HFF-Myc (cell line): ENCODE data around the gene RNF32.

Source experiments
- DNase-seq: peaks from one replicate; pipeline ENCODE4 v3.0.0-alpha.2; 2011; ENCODE audit warnings: low read depth; ENCODE audit errors: extremely low read depth
- H3K4me3 ChIP-seq: replicated peaks from 2 replicates; pipeline ENCODE4 v1.5.1; 2011; ENCODE audit warnings: low read depth, mild to moderate bottlenecking, control low read depth, low read length
- CTCF ChIP-seq: IDR thresholded peaks from 2 replicates; pipeline ENCODE4 v1.5.1; 2012; ENCODE audit warnings: mild to moderate bottlenecking, low read depth, low read length, control low read depth; ENCODE audit errors: missing control alignments

RNF32 gene

GRCh38 chr7:156666368-156667109 is 26.0 kb downstream of the RNF32 start:
- no peak for DNase-seq
- no peak overlapping the region for H3K4me3 ChIP-seq
- no peak for TF ChIP-seq CTCF

GRCh38 chr7:156667110-156667426 is 26.5 kb downstream of the RNF32 start:
- no peak overlapping the region for H3K4me3 ChIP-seq
- no peak for TF ChIP-seq CTCF
- no peak for DNase-seq

- DNase-seq: no peak
- no peak overlapping the region for H3K4me3 ChIP-seq
- TF ChIP-seq CTCF: no peak
These were observed 27.7 kb downstream of the RNF32 start for GRCh38 chr7:156668130-156668741.

DNA sequence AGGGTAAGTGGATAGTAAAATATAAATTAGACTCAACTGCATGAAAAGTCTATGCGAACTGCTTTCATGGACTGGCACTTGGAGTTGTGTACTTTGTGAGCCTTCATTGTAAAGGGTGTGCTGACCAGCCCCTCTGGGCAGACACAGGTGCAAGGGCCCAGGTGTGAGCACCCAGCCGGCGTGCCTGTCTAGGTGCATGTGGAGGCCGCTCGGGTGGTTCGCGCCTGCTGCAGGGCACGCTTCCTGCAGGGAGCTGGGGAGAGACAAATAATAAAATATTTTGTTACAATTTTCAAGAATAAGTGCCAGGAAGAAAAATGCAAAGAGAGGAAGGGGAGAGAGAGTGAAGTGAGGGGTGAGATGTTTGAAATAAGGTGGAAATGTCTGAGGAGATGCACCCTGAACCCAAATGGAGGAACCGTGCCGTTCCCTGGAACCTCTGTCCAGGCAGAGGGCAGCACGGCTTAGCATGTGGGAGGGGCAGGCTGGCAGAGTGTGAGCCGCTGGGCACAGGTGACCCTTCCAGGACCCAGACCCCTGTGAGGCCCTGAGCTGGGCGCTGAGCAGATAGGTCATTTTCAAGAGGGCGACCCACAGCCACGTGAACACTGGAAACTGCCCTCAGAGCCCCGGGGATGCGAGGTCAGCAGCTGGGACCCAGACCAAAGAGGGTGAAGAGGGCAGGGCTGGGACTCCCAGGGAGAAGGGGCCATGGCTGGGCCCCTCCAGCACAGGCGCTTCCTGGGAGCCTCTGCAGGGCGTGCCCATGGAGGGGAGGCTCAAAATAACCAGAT is 28.7 kb downstream of the RNF32 start:
- TF ChIP-seq CTCF: no peak
- no peak for DNase-seq
- H3K4me3 ChIP-seq: no peak overlapping the region

- no peak for TF ChIP-seq CTCF
- no peak overlapping the region for H3K4me3 ChIP-seq
- DNase-seq: no peak
These were observed 32.9 kb downstream of the RNF32 start for GRCh38 chr7:156673454-156673853.

DNA sequence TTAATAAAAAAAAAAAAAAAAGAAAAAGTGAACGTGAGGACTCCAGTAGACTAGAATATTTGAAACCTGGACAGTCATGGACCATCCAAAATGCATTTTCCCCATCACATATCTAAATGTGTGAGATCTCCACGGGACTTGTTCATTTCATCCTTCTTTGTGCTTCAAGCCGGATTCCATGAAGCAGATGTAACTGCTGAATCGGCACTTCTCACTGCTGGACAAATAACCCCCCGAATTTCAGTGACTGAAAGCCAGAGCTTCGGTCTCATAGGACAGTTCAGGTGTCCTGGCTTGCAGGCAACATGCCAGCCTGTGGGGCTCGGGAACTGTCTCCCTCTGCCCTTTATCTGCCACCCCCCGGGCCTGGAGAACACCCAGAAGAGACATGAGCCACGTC is 33.3 kb downstream of the RNF32 start:
- no peak for TF ChIP-seq CTCF
- no peak for DNase-seq
- no peak overlapping the region for H3K4me3 ChIP-seq
